AG04450 (cell line): ENCODE data around the gene MAPKAP1. TPM values are rescaled to one million over a fixed set of nuclear protein-coding genes. Genes with fewer than 3 reads are reported as not detected.
A peak's percentile ranks its signal among the peaks of the same experiment; 100 is the strongest.

Source experiments
- CTCF ChIA-PET: fragments of 300-600, 350-600 bp; formaldehyde crosslinking; extraction: SDS; loops from one replicate; lab custom pipeline; 2022; ENCODE audit warnings: antibody characterized with exemption, inconsistent platforms; lab: Charles Lee
- POLR2A ChIA-PET: fragments of 350-600 bp; formaldehyde crosslinking; extraction: SDS; loops from one replicate; lab custom pipeline; 2021; ENCODE audit warnings: antibody characterized with exemption, inconsistent platforms; lab: Yijun Ruan, JAX
- DNase-seq: peaks from one replicate; pipeline ENCODE4 v3.0.0-alpha.2; 2011; ENCODE audit warnings: low read depth, low spot score
- H3K27ac ChIP-seq: one replicate; pipeline ENCODE4 v1.5.1; 2012; ENCODE audit warnings: low read depth, low read length, control low read depth
- H3K27me3 ChIP-seq: one replicate; pipeline ENCODE4 v1.6.0; 2012; ENCODE audit warnings: low read length; ENCODE audit not compliant: control insufficient read depth, insufficient read depth
- H3K4me3 ChIP-seq: 2 replicates; pipeline ENCODE4 v1.5.1; 2011; ENCODE audit warnings: mild to moderate bottlenecking, low read depth, low read length, control low read depth
- H3K9me3 ChIP-seq: 2 replicates; pipeline ENCODE4 v1.5.1; 2012; ENCODE audit warnings: low read length; ENCODE audit not compliant: control insufficient read depth, insufficient read depth
- CTCF ChIP-seq: IDR thresholded peaks from 2 replicates; pipeline ENCODE4 v1.5.1; 2011; ENCODE audit warnings: low read depth, low read length, control low read depth, inconsistent platforms
- polyA plus RNA-seq: library from polyadenylated mRNA; depleted of rRNA; stranded (reverse); fragments of >200 nt; gene quantifications from 2 replicates; pipeline ENCODE4 v1.2.3, GENCODE V29; 2011

MAPKAP1 gene
- polyA plus RNA-seq, 1 experiment: 140 TPM

DNA sequence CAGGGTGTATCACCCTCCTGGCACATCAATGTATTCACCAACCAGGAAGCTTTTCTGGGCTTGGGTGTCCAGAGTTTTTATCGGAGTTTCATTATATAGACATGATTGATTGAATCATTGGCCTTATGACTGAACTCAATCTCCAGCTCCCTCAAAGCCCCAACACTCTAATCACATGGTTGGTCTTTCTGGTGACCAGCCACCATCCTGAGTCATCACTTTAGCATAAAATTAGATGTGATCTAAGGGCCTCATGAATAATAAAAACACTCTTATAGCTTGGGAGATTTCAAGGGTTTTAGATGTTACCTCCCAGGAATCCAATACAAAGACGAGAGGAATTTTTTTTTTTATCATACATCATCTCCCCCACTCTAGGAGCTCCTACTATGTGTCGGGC is 32.4 kb upstream of the MAPKAP1 start:
- no peak for DNase-seq
- CTCF ChIA-PET: no interaction called here
- POLR2A ChIA-PET: interaction anchor here (0.6 kb wide), 1 partner anchor 21 kb away, joined by 4 read pairs; no protein-coding TSS in a partner anchor

GRCh38 chr9:125732562-125732961 is 25.6 kb upstream of the MAPKAP1 start:
- no peak for TF ChIP-seq CTCF
- CTCF ChIA-PET: no interaction called here
- POLR2A ChIA-PET: no interaction called here
- no peak overlapping the region for H3K4me3 ChIP-seq
- peaks cover 9% of the 10 kb centered on the region for H3K27me3 ChIP-seq
- no peak for DNase-seq
- no peak overlapping the region for H3K27ac ChIP-seq
- no peaks in the 10 kb centered on the region for H3K9me3 ChIP-seq

More for the DNA sequence above, 32.4 kb upstream of the MAPKAP1 start:
- Histone ChIP-seq H3K9me3 (no peaks in the 10 kb centered on the region), H3K4me3 (no peak overlapping the region), H3K27me3 (peaks cover 3% of the 10 kb centered on the region), H3K27ac (no peak overlapping the region)
- TF ChIP-seq CTCF: no peak

- ChIA-PET CTCF (no interaction called here), POLR2A (no interaction called here)
- H3K27me3 ChIP-seq: peaks cover 6% of the 10 kb centered on the region
- no peaks in the 10 kb centered on the region for H3K9me3 ChIP-seq
- no peak for TF ChIP-seq CTCF
- no peak overlapping the region for H3K27ac ChIP-seq
- no peak for DNase-seq
- H3K4me3 ChIP-seq: no peak overlapping the region
These were observed 23.2 kb upstream of the MAPKAP1 start for GRCh38 chr9:125730168-125730567.

GRCh38 chr9:125726456-125727132 is 19.6 kb upstream of the MAPKAP1 start:
- H3K27me3 ChIP-seq: peaks cover 6% of the 10 kb centered on the region
- ChIA-PET POLR2A (no interaction called here), CTCF (no interaction called here)
- no peak overlapping the region for H3K4me3 ChIP-seq
- no peak overlapping the region for H3K27ac ChIP-seq
- no peak for TF ChIP-seq CTCF
- no peaks in the 10 kb centered on the region for H3K9me3 ChIP-seq
- DNase-seq: no peak

DNA sequence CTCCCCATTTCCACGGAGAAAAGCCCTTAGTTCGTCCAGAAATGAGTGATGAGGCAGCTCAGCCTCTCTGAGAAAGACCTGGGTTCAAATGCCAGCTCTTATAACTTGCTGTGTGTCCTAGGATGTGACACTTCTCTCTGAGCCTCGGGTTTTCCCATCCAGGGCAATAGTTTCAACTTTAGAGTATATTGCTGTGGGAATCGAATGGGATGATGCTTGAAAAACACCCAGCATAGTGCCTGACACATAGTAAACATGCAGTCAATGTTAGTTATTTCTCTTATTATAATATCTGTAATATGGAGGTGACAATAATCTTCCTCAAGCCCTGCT is 430 bp upstream of the MAPKAP1 start:
- Histone ChIP-seq H3K4me3 (peak overlapping the region; percentile 81), H3K27ac (no peak overlapping the region), H3K9me3 (peaks cover 2% of the 10 kb centered on the region; the same call in 1 of the 2 replicates), H3K27me3 (no peaks in the 10 kb centered on the region)
- no peak for TF ChIP-seq CTCF
- DNase-seq: no peak
- ChIA-PET POLR2A (interaction anchor here (0.7 to 1.3 kb wide), 13 partner anchors 9 to 444 kb away, joined by 3 to 12 read pairs (median 4); no protein-coding TSS in a partner anchor), CTCF (interaction anchor here (1.1 kb wide), 1 partner anchor 149 kb away, joined by 5 read pairs; no protein-coding TSS in a partner anchor)
